ENCODE results near the gene OR1D5.
"Not testable (repeated sequence)": the region's sequence is repeated elsewhere in the genome, so short reads cannot be mapped to it uniquely, and the experiment has no call there.

OR1D5 gene

GRCh38 chr17:3032258-3033247 is 30.9 kb downstream of the OR1D5 start:
- DNase-seq, result no peak

GRCh38 chr17:3030852-3031470 is 32.4 kb downstream of the OR1D5 start:
- DNase-seq, result not testable (repeated sequence)

GRCh38 chr17:3030096-3030495 is 33.3 kb downstream of the OR1D5 start:
- no peak for DNase-seq

GRCh38 chr17:3029213-3029913 is 34.0 kb downstream of the OR1D5 start:
- no peak for DNase-seq

- no peak for DNase-seq
Measured at GRCh38 chr17:3027786-3028532, 35.4 kb downstream of the OR1D5 start.

- DNase-seq, result no peak
Measured at GRCh38 chr17:3026856-3027751, 36.3 kb downstream of the OR1D5 start.

GRCh38 chr17:3026125-3026855 is 37.1 kb downstream of the OR1D5 start:
- DNase-seq, result no peak

GRCh38 chr17:3025421-3026124 is 37.8 kb downstream of the OR1D5 start:
- DNase-seq, result no peak

GRCh38 chr17:3024346-3024745 is 39.1 kb downstream of the OR1D5 start:
- no peak for DNase-seq

- no peak for DNase-seq
Measured at GRCh38 chr17:3022197-3022596, 41.2 kb downstream of the OR1D5 start.

GRCh38 chr17:3020381-3020780 is 43.0 kb downstream of the OR1D5 start:
- no peak for DNase-seq

- DNase-seq, result no peak
Measured at GRCh38 chr17:3019761-3020160, 43.6 kb downstream of the OR1D5 start.

GRCh38 chr17:3017936-3018335 is 45.5 kb downstream of the OR1D5 start:
- DNase-seq, result no peak

- DNase-seq, result no peak
Measured at GRCh38 chr17:3015890-3016289, 47.5 kb downstream of the OR1D5 start.

GRCh38 chr17:3012926-3013581 is 50.4 kb downstream of the OR1D5 start:
- DNase-seq, result peak in 49 of 56 donors; percentile 7 to 76 (median 38)

Data from nucleus accumbens (tissue), 56 donors.